ENCODE measurements around the gene GZMA.

DNA sequence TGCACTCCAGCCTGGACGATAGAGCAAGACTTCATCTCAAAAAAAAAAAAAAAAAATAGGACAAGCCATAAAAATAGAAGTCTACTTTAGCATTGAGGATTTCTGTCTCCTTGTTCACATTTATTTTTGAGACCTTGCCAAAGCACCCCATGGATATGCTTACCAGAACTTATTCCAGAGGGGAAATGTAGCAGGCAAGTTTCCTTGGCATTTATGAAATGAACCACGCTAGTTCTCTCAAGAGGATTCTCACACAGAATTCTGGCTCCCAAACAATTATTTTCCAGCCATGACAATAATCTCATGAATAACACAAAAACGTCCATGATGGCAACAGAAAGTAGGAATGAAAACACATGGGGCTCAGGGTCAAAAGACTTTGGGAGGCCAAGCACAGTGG, 34.1 kb downstream of the GZMA start:
- TF ChIP-seq, protein P1, sequence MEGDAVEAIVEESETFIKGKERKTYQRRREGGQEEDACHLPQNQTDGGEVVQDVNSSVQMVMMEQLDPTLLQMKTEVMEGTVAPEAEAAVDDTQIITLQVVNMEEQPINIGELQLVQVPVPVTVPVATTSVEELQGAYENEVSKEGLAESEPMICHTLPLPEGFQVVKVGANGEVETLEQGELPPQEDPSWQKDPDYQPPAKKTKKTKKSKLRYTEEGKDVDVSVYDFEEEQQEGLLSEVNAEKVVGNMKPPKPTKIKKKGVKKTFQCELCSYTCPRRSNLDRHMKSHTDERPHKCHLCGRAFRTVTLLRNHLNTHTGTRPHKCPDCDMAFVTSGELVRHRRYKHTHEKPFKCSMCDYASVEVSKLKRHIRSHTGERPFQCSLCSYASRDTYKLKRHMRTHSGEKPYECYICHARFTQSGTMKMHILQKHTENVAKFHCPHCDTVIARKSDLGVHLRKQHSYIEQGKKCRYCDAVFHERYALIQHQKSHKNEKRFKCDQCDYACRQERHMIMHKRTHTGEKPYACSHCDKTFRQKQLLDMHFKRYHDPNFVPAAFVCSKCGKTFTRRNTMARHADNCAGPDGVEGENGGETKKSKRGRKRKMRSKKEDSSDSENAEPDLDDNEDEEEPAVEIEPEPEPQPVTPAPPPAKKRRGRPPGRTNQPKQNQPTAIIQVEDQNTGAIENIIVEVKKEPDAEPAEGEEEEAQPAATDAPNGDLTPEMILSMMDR (IDR thresholded peaks at IDR 0.05; ENCODE audit: low read length), result no peak
- TF ChIP-seq EZH2 (IDR thresholded peaks at IDR 0.05; ENCODE audit: borderline replicate concordance, low read length), result no peak
